ENCODE measurements around the gene MRC1. TPM values are rescaled to one million over a fixed set of nuclear protein-coding genes. Genes with fewer than 3 reads are reported as not detected.

MRC1 gene
- total and polyA plus RNA-seq, 9 of the 15 experiments (the other 6 are each of a cell fraction or from before 2014, with no cell fraction given) = 0.01 to 0.20 (median 0.03) TPM; not detected in 5

DNA sequence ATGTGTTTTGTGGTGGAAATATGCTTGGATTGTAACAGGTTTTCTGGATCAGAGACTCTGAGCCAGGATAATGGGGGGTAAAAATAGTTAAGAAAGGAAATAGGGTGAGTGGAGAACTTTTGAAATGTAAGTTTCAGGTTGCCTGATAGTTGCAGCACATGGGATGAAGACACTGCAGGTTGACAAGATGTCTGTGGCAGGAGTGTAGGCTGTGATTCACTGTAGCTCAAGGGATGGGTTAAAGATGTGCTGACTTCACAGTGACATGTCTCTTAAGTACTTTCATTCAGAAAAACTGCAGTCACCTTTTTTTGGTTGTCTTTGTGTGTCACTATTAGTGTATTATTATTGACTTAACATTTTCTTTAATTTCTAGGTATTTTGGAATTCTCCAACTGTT lies 79.0 kb downstream of the MRC1 start:
- CTCF ChIA-PET (ENCODE audit: low intra/inter-chr PET ratio) = no interaction called here
- Histone ChIP-seq H3K36me3 (ENCODE audit: control insufficient read depth, insufficient read depth, low read length) (no peaks in the 10 kb centered on the region), H3K9me3 (replicated peaks; ENCODE audit: control insufficient read depth, insufficient read depth, low read depth, low read length) (no peaks in the 10 kb centered on the region), H3K9me1 (ENCODE audit: control insufficient read depth, insufficient read depth, low read length) (no peaks in the 10 kb centered on the region), H3K9ac (ENCODE audit: insufficient read depth in 1 of 2, low read depth in 2 of 2, low read length in 2 of 2) (no peak overlapping the region), H3K27ac (ENCODE audit: extremely low read depth, low read depth, low read length) (no peak overlapping the region), H3K4me1 (replicated peaks in 1 of 2; ENCODE audit: control insufficient read depth in 2 of 2, insufficient read depth in 2 of 2, low read length in 2 of 2) (no peaks in the 10 kb centered on the region), H3K4me2 (ENCODE audit: insufficient read depth, low read length) (no peak overlapping the region), H3K4me3 (no peak overlapping the region), H3K27me3 (ENCODE audit: control insufficient read depth in 2 of 2, insufficient read depth in 2 of 2, low read length in 2 of 2) (peaks cover 4 to 13% of the 10 kb centered on the region in 2 experiments; a peak in 4 of 5 replicates), H2AFZ (ENCODE audit: low read depth, low read length) (no peak overlapping the region), H4K20me1 (replicated peaks; ENCODE audit: control insufficient read depth, insufficient read depth, low read length) (no peaks in the 10 kb centered on the region), H3K79me2 (ENCODE audit: control insufficient read depth, insufficient read depth, low read length) (no peaks in the 10 kb centered on the region)
- intact Hi-C loops (cut with micrococcal nuclease) = no loop called here
- no TSS peak for BruUV-seq (replicated peaks)
- in situ Hi-C loops (cut with MboI) = no loop called here
- TF ChIP-seq ESRRA (IDR thresholded peaks at IDR 0.05; ENCODE audit: borderline replicate concordance, low read depth) (no peak), ZNF311 (CRISPR knock-in tag; IDR thresholded peaks at IDR 0.05) (no peak), BRCA1 (IDR thresholded peaks at IDR 0.05) (no peak), BRCA1 (CRISPR knock-in tag; IDR thresholded peaks at IDR 0.05) (no peak), PHF21A (IDR thresholded peaks at IDR 0.05; ENCODE audit: borderline replicate concordance, low read depth) (no peak), GABPB2 (CRISPR knock-in tag; conservative IDR thresholded peaks at IDR 0.05) (no peak), MTF1 (CRISPR knock-in tag; IDR thresholded peaks at IDR 0.05; ENCODE audit: borderline replicate concordance) (no peak), RBM39 (optimal IDR thresholded peaks at IDR 0.05; ENCODE audit: low read depth, low read length) (no peak), NR2C1 (IDR thresholded peaks at IDR 0.05) (no peak), NR2C1 (tag; IDR thresholded peaks at IDR 0.05) (no peak), NFIX (CRISPR knock-in tag; IDR thresholded peaks at IDR 0.05; ENCODE audit: low read depth) (no peak), ELF2 (CRISPR knock-in tag; IDR thresholded peaks at IDR 0.05) (no peak)
- ATAC-seq (no peak), DNase-seq (ENCODE audit: extremely low read depth in 1 of 4, low spot score in 3 of 4) (no peak), FAIRE-seq (no peak)
- POLR2A ChIA-PET = interaction anchor here (0.6 kb wide), 1 partner anchor 18 kb away, joined by 3 read pairs; no protein-coding TSS in a partner anchor

Data from K562 (cell line).